ENCODE results near the gene CERT1. TPM values are rescaled to one million over a fixed set of nuclear protein-coding genes. Genes with fewer than 3 reads are reported as not detected.

The CERT1 gene
- total RNA-seq, 2 experiments from 2014 or later, result 13.3 to 33.6 TPM

- H3K4me3 ChIP-seq (ENCODE audit: low read depth, low read length, poor library complexity, severe bottlenecking), result no peak overlapping the region
- POLR2A ChIA-PET, result no interaction called here
- intact Hi-C loops (cut with micrococcal nuclease; ENCODE audit: unreplicated experiment), result no loop called here
- no peak overlapping the region for H2AFZ ChIP-seq (ENCODE audit: low read length)
- H3K27ac ChIP-seq (ENCODE audit: low read depth, low read length, poor library complexity, severe bottlenecking), result no peak overlapping the region
- no peak for DNase-seq (ENCODE audit: low spot score)
- no peak for TF ChIP-seq CTCF (conservative IDR thresholded peaks at IDR 0.05; ENCODE audit: low read length)
- no peak for TF ChIP-seq EZH2phosphoT487 (IDR thresholded peaks at IDR 0.05; ENCODE audit: borderline replicate concordance, low read depth, low read length)
- no peaks in the 10 kb centered on the region for H3K9me2 ChIP-seq (ENCODE audit: insufficient read depth, low read length)
- no TSS peak for BruUV-seq (replicated peaks)
- no peak overlapping the region for H3K4me2 ChIP-seq (ENCODE audit: low read length)
- no peaks in the 10 kb centered on the region for H3K9me3 ChIP-seq (ENCODE audit: low read length)
- H3K79me2 ChIP-seq (ENCODE audit: insufficient read depth, low read depth, low read length), result no peaks in the 10 kb centered on the region
- H3K36me3 ChIP-seq (ENCODE audit: insufficient read depth, low read length), result peaks cover 78% of the 10 kb centered on the region
- H4K20me1 ChIP-seq (ENCODE audit: insufficient read depth, low read length), result no peaks in the 10 kb centered on the region
- CTCF ChIA-PET (ENCODE audit: unreplicated experiment), result no interaction called here
- H3K4me1 ChIP-seq (ENCODE audit: insufficient read depth, low read length, poor library complexity, severe bottlenecking), result no peaks in the 10 kb centered on the region
These were observed 131.3 kb downstream of the CERT1 start for GRCh38 chr5:75380099-75380498.

DNA sequence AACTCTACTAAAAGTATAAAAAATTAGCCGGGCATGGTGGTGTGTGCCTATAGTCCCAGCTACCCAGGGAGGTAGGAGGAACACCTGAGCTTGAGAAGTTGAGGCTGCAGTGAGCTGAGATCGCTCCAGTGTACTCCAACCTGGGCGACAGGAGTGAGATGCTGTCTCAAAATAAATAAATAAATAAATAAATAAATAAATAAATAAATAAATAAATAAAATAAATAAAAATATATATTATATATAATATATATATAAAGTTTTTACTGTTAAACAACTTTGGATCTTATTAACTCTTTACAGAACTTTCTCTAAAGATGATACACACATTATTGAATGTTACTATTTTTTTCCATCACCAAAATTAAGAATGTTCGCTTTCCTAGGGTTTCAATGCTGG is 136.0 kb downstream of the CERT1 start:
- TF ChIP-seq CTCF (conservative IDR thresholded peaks at IDR 0.05; ENCODE audit: low read length) (no peak), EZH2phosphoT487 (IDR thresholded peaks at IDR 0.05; ENCODE audit: borderline replicate concordance, low read depth, low read length) (no peak)
- H3K4me2 ChIP-seq (ENCODE audit: low read length), result no peak overlapping the region
- ChIA-PET CTCF (ENCODE audit: unreplicated experiment) (no interaction called here), POLR2A (interaction anchor here (0.5 to 1.0 kb wide), 4 partner anchors 22 to 1046 kb away, joined by 3 to 4 read pairs (median 4); no protein-coding TSS in a partner anchor)
- H3K9me2 ChIP-seq (ENCODE audit: insufficient read depth, low read length), result no peaks in the 10 kb centered on the region
- intact Hi-C loops (cut with micrococcal nuclease; ENCODE audit: unreplicated experiment), result no loop called here
- no peaks in the 10 kb centered on the region for H3K4me1 ChIP-seq (ENCODE audit: insufficient read depth, low read length, poor library complexity, severe bottlenecking)
- no peaks in the 10 kb centered on the region for H3K79me2 ChIP-seq (ENCODE audit: insufficient read depth, low read depth, low read length)
- no TSS peak for BruUV-seq (replicated peaks)
- no peak for DNase-seq (ENCODE audit: low spot score)
- no peak overlapping the region for H3K4me3 ChIP-seq (ENCODE audit: low read depth, low read length, poor library complexity, severe bottlenecking)
- H3K27ac ChIP-seq (ENCODE audit: low read depth, low read length, poor library complexity, severe bottlenecking), result no peak overlapping the region
- no peaks in the 10 kb centered on the region for H3K9me3 ChIP-seq (ENCODE audit: low read length)
- H3K36me3 ChIP-seq (ENCODE audit: insufficient read depth, low read length), result peaks cover 58% of the 10 kb centered on the region
- no peak overlapping the region for H2AFZ ChIP-seq (ENCODE audit: low read length)
- H4K20me1 ChIP-seq (ENCODE audit: insufficient read depth, low read length), result no peaks in the 10 kb centered on the region

- Histone ChIP-seq H4K20me1 (ENCODE audit: insufficient read depth, low read length) (no peaks in the 10 kb centered on the region), H3K27ac (ENCODE audit: low read depth, low read length, poor library complexity, severe bottlenecking) (no peak overlapping the region), H3K4me1 (ENCODE audit: insufficient read depth, low read length, poor library complexity, severe bottlenecking) (no peaks in the 10 kb centered on the region), H3K79me2 (ENCODE audit: insufficient read depth, low read depth, low read length) (no peaks in the 10 kb centered on the region), H3K9me3 (ENCODE audit: low read length) (no peaks in the 10 kb centered on the region), H3K9me2 (ENCODE audit: insufficient read depth, low read length) (no peaks in the 10 kb centered on the region), H3K4me3 (ENCODE audit: low read depth, low read length, poor library complexity, severe bottlenecking) (no peak overlapping the region), H3K36me3 (ENCODE audit: insufficient read depth, low read length) (peaks cover 49% of the 10 kb centered on the region), H2AFZ (ENCODE audit: low read length) (no peak overlapping the region), H3K4me2 (ENCODE audit: low read length) (no peak overlapping the region)
- ChIA-PET POLR2A (interaction anchor here (0.7 to 0.9 kb wide), 4 partner anchors 10 to 611 kb away, joined by 3 to 9 read pairs (median 3); no protein-coding TSS in a partner anchor), CTCF (ENCODE audit: unreplicated experiment) (no interaction called here)
- no peak for DNase-seq (ENCODE audit: low spot score)
- no TSS peak for BruUV-seq (replicated peaks)
- no peak for TF ChIP-seq CTCF (conservative IDR thresholded peaks at IDR 0.05; ENCODE audit: low read length)
- no peak for TF ChIP-seq EZH2phosphoT487 (IDR thresholded peaks at IDR 0.05; ENCODE audit: borderline replicate concordance, low read depth, low read length)
- intact Hi-C loops (cut with micrococcal nuclease; ENCODE audit: unreplicated experiment), result no loop called here
These were observed 137.0 kb downstream of the CERT1 start for GRCh38 chr5:75374394-75374814.

All from OCI-LY7 (cell line).